ENCODE measurements around the gene HAO1. TPM values are rescaled to one million over a fixed set of nuclear protein-coding genes. Genes with fewer than 3 reads are reported as not detected.

HAO1 gene
- total and polyA plus RNA-seq, 5 donors from 2014 or later, result not detected

DNA sequence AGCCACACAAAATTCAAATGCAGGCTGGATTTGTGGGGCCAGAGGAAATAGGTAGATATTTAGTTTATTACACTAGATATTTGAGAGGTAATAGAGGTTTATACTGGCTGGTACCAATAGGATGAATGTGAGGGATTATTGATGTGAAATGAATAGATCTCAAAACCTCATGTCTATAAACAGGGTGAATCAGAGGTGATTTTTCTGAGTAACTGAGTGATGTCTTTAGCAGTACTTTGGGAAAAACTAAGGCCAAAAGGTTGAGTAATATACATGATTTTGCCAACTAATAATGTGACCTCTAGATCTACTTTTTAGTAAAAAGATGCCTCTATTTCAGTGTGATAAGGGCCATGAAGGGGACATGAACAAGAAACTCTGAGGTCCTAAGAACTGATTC is 86.8 kb downstream of the HAO1 start:
- Histone ChIP-seq H3K4me1 (ENCODE audit: control insufficient read depth, insufficient read depth, low read length, poor library complexity, severe bottlenecking) (no peaks in the 10 kb centered on the region), H3K36me3 (ENCODE audit: control insufficient read depth, insufficient read depth, low read length) (no peaks in the 10 kb centered on the region), H3K27ac (ENCODE audit: insufficient read depth, low read length, poor library complexity, severe bottlenecking) (no peak overlapping the region), H3K9me3 (ENCODE audit: control insufficient read depth in 2 of 2, low read length in 2 of 2) (no peaks in the 10 kb centered on the region), H3K27me3 (ENCODE audit: control insufficient read depth, insufficient read depth, low read length) (no peaks in the 10 kb centered on the region), H3K4me3 (ENCODE audit: low read depth, low read length) (no peak overlapping the region)
- no peak overlapping the region for H3K4me3 Mint-ChIP-seq
- H3K9me3 Mint-ChIP-seq, result peaks cover 0 to 3% (median 0%) of the 10 kb centered on the region in 7 donors
- H3K27ac Mint-ChIP-seq, result no peak overlapping the region
- H3K36me3 Mint-ChIP-seq, result no peaks in the 10 kb centered on the region
- H3K4me1 Mint-ChIP-seq, result no peaks in the 10 kb centered on the region
- DNase-seq, result no peak
- no peak for ATAC-seq (ENCODE audit: low read depth in 2 of 2)
- H3K27me3 Mint-ChIP-seq, result no peaks in the 10 kb centered on the region

DNA sequence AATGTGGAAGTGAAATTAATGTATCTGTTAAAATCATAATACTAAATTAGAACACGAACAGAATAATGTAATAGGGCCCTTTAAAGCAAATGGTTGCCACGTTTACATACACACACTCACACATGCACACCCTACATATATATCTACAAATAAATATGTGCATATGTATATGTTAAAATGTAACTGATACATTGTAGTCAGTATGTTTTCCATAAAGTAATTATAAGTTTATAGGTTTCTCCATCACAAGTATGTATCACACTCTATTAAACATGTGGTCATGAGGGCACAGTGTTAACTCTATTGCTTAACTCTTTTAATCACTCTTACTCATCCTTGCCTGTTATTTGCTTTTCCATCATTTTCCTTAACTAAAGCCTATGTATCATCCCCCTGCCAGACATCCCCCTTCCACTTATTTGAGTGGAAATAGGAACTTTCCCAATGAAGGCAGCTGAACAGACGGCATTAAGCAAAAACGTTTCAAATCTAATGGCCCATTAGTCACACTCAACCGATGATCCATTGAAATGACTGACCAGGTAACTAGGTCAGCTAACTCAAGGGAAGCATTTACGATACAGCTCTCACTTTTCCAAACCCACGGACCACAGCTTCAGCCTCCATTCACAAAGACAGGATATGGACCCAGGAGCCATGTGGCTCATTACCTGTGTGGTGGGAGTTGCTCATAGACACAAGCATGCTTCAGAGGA is 89.3 kb downstream of the HAO1 start:
- no peaks in the 10 kb centered on the region for H3K4me1 Mint-ChIP-seq
- H3K4me1 ChIP-seq (ENCODE audit: control insufficient read depth, insufficient read depth, low read length, poor library complexity, severe bottlenecking), result no peaks in the 10 kb centered on the region
- H3K36me3 Mint-ChIP-seq, result no peaks in the 10 kb centered on the region
- no peaks in the 10 kb centered on the region for H3K27me3 Mint-ChIP-seq
- no peaks in the 10 kb centered on the region for H3K27me3 ChIP-seq (ENCODE audit: control insufficient read depth, insufficient read depth, low read length)
- no peak overlapping the region for H3K4me3 ChIP-seq (ENCODE audit: low read depth, low read length)
- peaks cover 0 to 3% (median 0%) of the 10 kb centered on the region in 7 donors for H3K9me3 Mint-ChIP-seq
- no peak overlapping the region for H3K4me3 Mint-ChIP-seq
- no peak overlapping the region for H3K27ac ChIP-seq (ENCODE audit: insufficient read depth, low read length, poor library complexity, severe bottlenecking)
- no peak overlapping the region for H3K27ac Mint-ChIP-seq
- ATAC-seq (ENCODE audit: low read depth in 2 of 2) (no peak), DNase-seq (no peak)
- no peaks in the 10 kb centered on the region for H3K36me3 ChIP-seq (ENCODE audit: control insufficient read depth, insufficient read depth, low read length)
- no peaks in the 10 kb centered on the region for H3K9me3 ChIP-seq (ENCODE audit: control insufficient read depth in 2 of 2, low read length in 2 of 2)

DNA sequence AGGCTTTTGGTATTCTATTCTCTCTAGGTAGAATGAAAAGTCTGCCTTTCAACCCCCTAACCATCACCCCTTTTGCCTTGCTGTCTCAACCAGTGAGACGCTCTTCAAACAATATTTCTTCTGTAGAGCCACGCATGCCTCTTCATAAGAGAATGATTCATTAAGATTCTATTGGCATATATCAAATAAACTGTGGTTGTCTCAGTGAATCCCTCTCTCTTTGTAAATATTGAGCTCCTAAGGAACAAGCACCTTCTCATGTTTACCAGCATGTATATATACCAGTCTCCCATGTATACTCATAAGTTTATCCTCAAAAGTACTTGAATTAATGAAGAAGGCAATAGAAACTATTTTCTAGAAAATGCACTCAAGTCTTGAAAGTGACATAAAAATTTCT is 90.6 kb downstream of the HAO1 start:
- H3K27me3 ChIP-seq (ENCODE audit: control insufficient read depth, insufficient read depth, low read length), result no peaks in the 10 kb centered on the region
- Mint-ChIP-seq H3K4me3 (no peak overlapping the region), H3K27ac (peak overlapping the region in 1 of 3 donors; percentile 59), H3K27me3 (no peaks in the 10 kb centered on the region), H3K9me3 (peaks cover 0 to 3% (median 0%) of the 10 kb centered on the region in 7 donors), H3K4me1 (no peaks in the 10 kb centered on the region), H3K36me3 (no peaks in the 10 kb centered on the region)
- ATAC-seq (ENCODE audit: low read depth in 2 of 2) (no peak), DNase-seq (no peak)
- no peaks in the 10 kb centered on the region for H3K4me1 ChIP-seq (ENCODE audit: control insufficient read depth, insufficient read depth, low read length, poor library complexity, severe bottlenecking)
- H3K27ac ChIP-seq (ENCODE audit: insufficient read depth, low read length, poor library complexity, severe bottlenecking), result no peak overlapping the region
- H3K36me3 ChIP-seq (ENCODE audit: control insufficient read depth, insufficient read depth, low read length), result no peaks in the 10 kb centered on the region
- H3K9me3 ChIP-seq (ENCODE audit: control insufficient read depth in 2 of 2, low read length in 2 of 2), result no peaks in the 10 kb centered on the region
- no peak overlapping the region for H3K4me3 ChIP-seq (ENCODE audit: low read depth, low read length)

DNA sequence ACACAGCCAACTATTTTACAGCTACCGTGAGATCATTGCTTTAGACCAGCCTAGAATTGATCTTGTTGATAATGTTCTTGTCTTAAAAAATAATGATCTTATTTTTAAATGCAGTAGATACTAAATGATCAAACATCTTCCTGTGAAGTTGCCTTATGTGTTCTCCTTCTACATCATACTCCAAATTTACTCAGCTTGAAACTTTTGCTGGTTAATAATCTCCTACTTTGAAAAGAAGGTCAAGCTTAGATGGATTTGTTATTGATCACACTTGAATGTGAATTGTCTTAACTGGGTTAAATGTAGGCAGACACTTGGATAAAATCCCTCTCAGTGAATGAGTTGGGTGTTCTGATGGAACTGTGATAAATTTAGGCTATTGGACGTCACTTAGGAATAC is 91.9 kb downstream of the HAO1 start:
- Mint-ChIP-seq H3K27ac (no peak overlapping the region), H3K36me3 (no peaks in the 10 kb centered on the region), H3K27me3 (no peaks in the 10 kb centered on the region), H3K4me1 (no peaks in the 10 kb centered on the region), H3K4me3 (no peak overlapping the region), H3K9me3 (peaks cover 0 to 2% (median 0%) of the 10 kb centered on the region in 7 donors)
- H3K4me1 ChIP-seq (ENCODE audit: control insufficient read depth, insufficient read depth, low read length, poor library complexity, severe bottlenecking), result no peaks in the 10 kb centered on the region
- no peak for ATAC-seq (ENCODE audit: low read depth in 2 of 2)
- DNase-seq, result no peak
- H3K36me3 ChIP-seq (ENCODE audit: control insufficient read depth, insufficient read depth, low read length), result no peaks in the 10 kb centered on the region
- no peak overlapping the region for H3K27ac ChIP-seq (ENCODE audit: insufficient read depth, low read length, poor library complexity, severe bottlenecking)
- no peaks in the 10 kb centered on the region for H3K9me3 ChIP-seq (ENCODE audit: control insufficient read depth in 2 of 2, low read length in 2 of 2)
- no peak overlapping the region for H3K4me3 ChIP-seq (ENCODE audit: low read depth, low read length)
- no peaks in the 10 kb centered on the region for H3K27me3 ChIP-seq (ENCODE audit: control insufficient read depth, insufficient read depth, low read length)

DNA sequence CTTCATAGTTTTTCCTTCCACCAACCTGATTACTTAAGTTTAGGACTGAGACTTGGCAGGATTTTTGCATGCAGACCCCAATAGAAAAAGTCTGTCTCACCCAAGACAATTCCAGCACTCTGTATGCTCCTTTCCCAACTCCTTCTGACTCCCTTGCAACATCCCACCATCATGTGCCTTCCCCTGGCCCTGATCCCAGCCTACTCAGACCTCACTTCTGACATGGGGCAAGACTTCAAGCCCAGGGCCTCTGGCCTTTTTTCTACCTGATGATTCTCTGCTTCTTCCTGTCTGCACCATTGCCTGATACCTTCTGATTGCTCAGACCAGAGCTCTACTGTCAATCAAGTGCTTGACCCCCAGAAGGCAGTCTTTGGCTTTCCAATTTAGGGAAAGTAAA is 96.6 kb downstream of the HAO1 start:
- Mint-ChIP-seq H3K27me3 (no peaks in the 10 kb centered on the region), H3K36me3 (no peaks in the 10 kb centered on the region), H3K9me3 (peaks cover 0 to 3% (median 0%) of the 10 kb centered on the region in 7 donors), H3K4me1 (no peaks in the 10 kb centered on the region), H3K4me3 (no peak overlapping the region), H3K27ac (no peak overlapping the region)
- Histone ChIP-seq H3K4me1 (ENCODE audit: control insufficient read depth, insufficient read depth, low read length, poor library complexity, severe bottlenecking) (no peaks in the 10 kb centered on the region), H3K27ac (ENCODE audit: insufficient read depth, low read length, poor library complexity, severe bottlenecking) (no peak overlapping the region), H3K9me3 (ENCODE audit: control insufficient read depth in 2 of 2, low read length in 2 of 2) (no peaks in the 10 kb centered on the region), H3K27me3 (ENCODE audit: control insufficient read depth, insufficient read depth, low read length) (no peaks in the 10 kb centered on the region), H3K36me3 (ENCODE audit: control insufficient read depth, insufficient read depth, low read length) (no peaks in the 10 kb centered on the region), H3K4me3 (ENCODE audit: low read depth, low read length) (no peak overlapping the region)
- ATAC-seq (ENCODE audit: low read depth in 2 of 2) (no peak), DNase-seq (no peak)

DNA sequence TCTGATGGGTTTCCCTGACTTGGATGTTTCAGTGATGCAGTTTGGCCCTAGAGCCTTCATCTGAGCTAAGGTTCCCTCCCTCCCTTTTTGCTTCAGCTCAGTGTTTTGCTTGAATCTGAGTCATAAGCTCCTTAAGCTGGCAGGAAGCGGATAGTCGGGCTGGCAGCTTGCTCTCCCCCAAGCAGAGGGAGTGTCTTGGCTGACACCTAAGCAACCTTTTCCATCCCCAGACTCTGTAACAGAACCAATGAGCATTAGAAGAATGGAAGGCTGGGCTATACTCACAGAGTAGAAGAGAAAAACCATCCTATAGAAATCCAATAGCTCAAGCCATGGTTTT is 98.3 kb downstream of the HAO1 start:
- no peak overlapping the region for H3K4me3 ChIP-seq (ENCODE audit: low read depth, low read length)
- Mint-ChIP-seq H3K4me1 (no peaks in the 10 kb centered on the region), H3K27ac (no peak overlapping the region), H3K27me3 (no peaks in the 10 kb centered on the region), H3K36me3 (no peaks in the 10 kb centered on the region), H3K4me3 (no peak overlapping the region), H3K9me3 (peaks cover 0 to 3% (median 0%) of the 10 kb centered on the region in 7 donors)
- H3K27me3 ChIP-seq (ENCODE audit: control insufficient read depth, insufficient read depth, low read length), result no peaks in the 10 kb centered on the region
- H3K36me3 ChIP-seq (ENCODE audit: control insufficient read depth, insufficient read depth, low read length), result no peaks in the 10 kb centered on the region
- ATAC-seq (ENCODE audit: low read depth in 2 of 2) (no peak), DNase-seq (no peak)
- H3K9me3 ChIP-seq (ENCODE audit: control insufficient read depth in 2 of 2, low read length in 2 of 2), result no peaks in the 10 kb centered on the region
- no peaks in the 10 kb centered on the region for H3K4me1 ChIP-seq (ENCODE audit: control insufficient read depth, insufficient read depth, low read length, poor library complexity, severe bottlenecking)
- H3K27ac ChIP-seq (ENCODE audit: insufficient read depth, low read length, poor library complexity, severe bottlenecking), result no peak overlapping the region

DNA sequence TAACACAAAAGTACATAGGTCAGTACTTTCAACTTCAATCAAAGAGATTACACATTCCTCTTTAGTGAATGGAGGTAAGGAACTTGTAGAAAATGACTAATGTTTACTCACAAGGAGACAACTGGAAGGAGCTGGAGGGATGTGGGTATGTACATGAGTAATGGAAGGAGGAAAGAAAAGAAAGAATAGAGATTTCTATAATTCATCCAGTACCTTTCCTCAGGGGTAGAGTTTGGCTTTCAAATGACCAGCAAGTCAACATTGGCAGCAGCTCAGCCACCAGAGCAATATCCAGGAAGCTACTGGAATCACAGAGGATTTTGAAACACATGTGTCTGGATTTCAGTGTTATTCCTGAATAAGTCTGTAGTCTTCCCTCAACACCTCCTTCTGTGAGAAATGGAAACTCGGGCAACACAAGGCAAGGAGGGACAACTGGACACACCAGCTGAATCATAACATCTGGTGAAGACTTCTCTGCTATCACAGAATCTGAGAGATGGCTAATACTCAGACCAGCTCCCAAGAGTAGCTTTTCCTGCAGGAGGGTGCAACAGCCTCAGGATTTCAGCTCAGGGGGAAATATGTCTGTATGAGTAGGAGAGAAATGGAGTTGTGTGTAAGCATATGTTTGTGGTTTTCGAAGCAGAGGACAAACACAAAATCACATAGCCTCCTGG is 98.8 kb downstream of the HAO1 start:
- Mint-ChIP-seq H3K9me3 (peaks cover 0 to 3% (median 0%) of the 10 kb centered on the region in 7 donors), H3K27me3 (no peaks in the 10 kb centered on the region), H3K36me3 (no peaks in the 10 kb centered on the region), H3K4me1 (no peaks in the 10 kb centered on the region), H3K4me3 (no peak overlapping the region), H3K27ac (no peak overlapping the region)
- H3K36me3 ChIP-seq (ENCODE audit: control insufficient read depth, insufficient read depth, low read length), result no peaks in the 10 kb centered on the region
- ATAC-seq (ENCODE audit: low read depth in 2 of 2), result no peak
- DNase-seq, result no peak
- no peaks in the 10 kb centered on the region for H3K9me3 ChIP-seq (ENCODE audit: control insufficient read depth in 2 of 2, low read length in 2 of 2)
- H3K27ac ChIP-seq (ENCODE audit: insufficient read depth, low read length, poor library complexity, severe bottlenecking), result no peak overlapping the region
- no peaks in the 10 kb centered on the region for H3K4me1 ChIP-seq (ENCODE audit: control insufficient read depth, insufficient read depth, low read length, poor library complexity, severe bottlenecking)
- H3K4me3 ChIP-seq (ENCODE audit: low read depth, low read length), result no peak overlapping the region
- H3K27me3 ChIP-seq (ENCODE audit: control insufficient read depth, insufficient read depth, low read length), result no peaks in the 10 kb centered on the region

DNA sequence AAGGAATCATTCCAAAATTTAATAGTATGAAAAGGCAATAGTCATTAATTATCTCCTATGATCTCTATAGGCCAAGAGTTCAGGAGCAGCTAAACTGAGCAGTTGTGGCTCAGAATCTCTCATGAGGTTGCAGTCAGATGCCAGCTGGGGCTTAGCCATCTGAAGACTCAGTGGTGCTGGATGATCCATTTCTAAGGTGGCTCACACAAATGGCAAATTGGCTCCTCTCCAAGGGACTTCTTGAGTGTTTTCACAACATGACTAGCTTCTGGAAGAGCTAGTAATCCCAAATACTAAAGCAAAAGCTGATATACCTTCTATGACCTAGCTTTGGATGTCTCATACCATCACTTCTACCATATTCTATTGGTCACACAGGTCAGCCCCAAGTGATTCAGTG is 104.2 kb downstream of the HAO1 start:
- H3K36me3 Mint-ChIP-seq, result no peaks in the 10 kb centered on the region
- H3K27ac ChIP-seq (ENCODE audit: insufficient read depth, low read length, poor library complexity, severe bottlenecking), result no peak overlapping the region

More for the DNA sequence above, 104.2 kb downstream of the HAO1 start:
- Mint-ChIP-seq H3K9me3 (peaks cover 0 to 5% (median 0%) of the 10 kb centered on the region in 7 donors), H3K27ac (no peak overlapping the region), H3K4me1 (no peaks in the 10 kb centered on the region), H3K4me3 (no peak overlapping the region), H3K27me3 (no peaks in the 10 kb centered on the region)
- H3K36me3 ChIP-seq (ENCODE audit: control insufficient read depth, insufficient read depth, low read length), result no peaks in the 10 kb centered on the region
- no peak overlapping the region for H3K4me3 ChIP-seq (ENCODE audit: low read depth, low read length)
- no peaks in the 10 kb centered on the region for H3K4me1 ChIP-seq (ENCODE audit: control insufficient read depth, insufficient read depth, low read length, poor library complexity, severe bottlenecking)
- DNase-seq, result no peak
- no peaks in the 10 kb centered on the region for H3K9me3 ChIP-seq (ENCODE audit: control insufficient read depth in 2 of 2, low read length in 2 of 2)
- H3K27me3 ChIP-seq (ENCODE audit: control insufficient read depth, insufficient read depth, low read length), result no peaks in the 10 kb centered on the region
- no peak for ATAC-seq (ENCODE audit: low read depth in 2 of 2)
